Measurements from ENCODE around the gene CUL5.

GRCh38 chr11:107970049-107970448 is 38.6 kb upstream of the CUL5 start:
- no peak for TF ChIP-seq CTCF (IDR thresholded peaks at IDR 0.05; ENCODE audit: insufficient read depth, low read length, poor library complexity, severe bottlenecking)
- no peak for TF ChIP-seq EZH2phosphoT487 (conservative IDR thresholded peaks at IDR 0.05; ENCODE audit: low read length)
